ENCODE results near the gene ZNF436.
A peak's percentile ranks its signal among the peaks of the same experiment; 100 is the strongest.
"Not testable (repeated sequence)": the region's sequence is repeated elsewhere in the genome, so short reads cannot be mapped to it uniquely, and the experiment has no call there.

ZNF436 gene

GRCh38 chr1:23381233-23381885, 11.7 kb upstream of the ZNF436 start:
- DNase-seq (ENCODE audit: insufficient read length, low spot score) (no peak), FAIRE-seq (no peak)
- no peak for TF ChIP-seq POLR2A (IDR thresholded peaks at IDR 0.05; ENCODE audit: low read depth, low read length)

GRCh38 chr1:23380719-23381118, 11.1 kb upstream of the ZNF436 start:
- TF ChIP-seq POLR2A (IDR thresholded peaks at IDR 0.05; ENCODE audit: low read depth, low read length) = no peak
- FAIRE-seq (no peak), DNase-seq (ENCODE audit: insufficient read length, low spot score) (no peak)

GRCh38 chr1:23380236-23380635, 10.6 kb upstream of the ZNF436 start:
- not testable (repeated sequence) for DNase-seq (ENCODE audit: insufficient read length, low spot score); FAIRE-seq

- DNase-seq (ENCODE audit: insufficient read length, low spot score) = peak; percentile 38
- peak; percentile 84 for FAIRE-seq
- TF ChIP-seq POLR2A (IDR thresholded peaks at IDR 0.05; ENCODE audit: low read depth, low read length) = no peak
Measured at GRCh38 chr1:23376890-23377811, 7.5 kb upstream of the ZNF436 start.

GRCh38 chr1:23374079-23374735, 4.6 kb upstream of the ZNF436 start:
- not testable (repeated sequence) for FAIRE-seq; DNase-seq (ENCODE audit: insufficient read length, low spot score)

GRCh38 chr1:23371987-23372880, 2.6 kb upstream of the ZNF436 start:
- FAIRE-seq = no peak
- TF ChIP-seq POLR2A (IDR thresholded peaks at IDR 0.05; ENCODE audit: low read depth, low read length) = no peak
- no peak for DNase-seq (ENCODE audit: insufficient read length, low spot score)

- FAIRE-seq (no peak), DNase-seq (ENCODE audit: insufficient read length, low spot score) (no peak)
- TF ChIP-seq POLR2A (IDR thresholded peaks at IDR 0.05; ENCODE audit: low read depth, low read length) = no peak
Measured at GRCh38 chr1:23370709-23371584, 1.3 kb upstream of the ZNF436 start.

GRCh38 chr1:23370330-23370708, 683 bp upstream of the ZNF436 start:
- no peak for TF ChIP-seq POLR2A (IDR thresholded peaks at IDR 0.05; ENCODE audit: low read depth, low read length)
- DNase-seq (ENCODE audit: insufficient read length, low spot score) (no peak), FAIRE-seq (no peak)

GRCh38 chr1:23368562-23369334, 888 bp downstream of the ZNF436 start:
- peak; percentile 53; the same call in 1 of the 2 replicates for TF ChIP-seq POLR2A (IDR thresholded peaks at IDR 0.05; ENCODE audit: low read depth, low read length)
- FAIRE-seq (no peak), DNase-seq (ENCODE audit: insufficient read length, low spot score) (peak; percentile 35)

GRCh38 chr1:23367791-23368561, 1.7 kb downstream of the ZNF436 start:
- peak; percentile 87 for DNase-seq (ENCODE audit: insufficient read length, low spot score)
- FAIRE-seq = peak; percentile 88
- peak; percentile 59 for TF ChIP-seq POLR2A (IDR thresholded peaks at IDR 0.05; ENCODE audit: low read depth, low read length)

- no peak for FAIRE-seq
- DNase-seq (ENCODE audit: insufficient read length, low spot score) = no peak
Measured at GRCh38 chr1:23367451-23367790, 2.2 kb downstream of the ZNF436 start.

More at GRCh38 chr1:23367451-23367790, 2.2 kb downstream of the ZNF436 start:
- no peak for TF ChIP-seq POLR2A (IDR thresholded peaks at IDR 0.05; ENCODE audit: low read depth, low read length)
